ENCODE measurements around the gene GRIP2.
"Not testable (repeated sequence)": the region's sequence is repeated elsewhere in the genome, so short reads cannot be mapped to it uniquely, and the experiment has no call there.

The GRIP2 gene

GRCh38 chr3:14520149-14520548 lies 20.0 kb downstream of the GRIP2 start:
- no peak for DNase-seq (ENCODE audit: low spot score)

GRCh38 chr3:14519406-14519805 lies 20.7 kb downstream of the GRIP2 start:
- no peak for DNase-seq (ENCODE audit: low spot score)

- DNase-seq (ENCODE audit: low spot score), result no peak
Observed at GRCh38 chr3:14518893-14519292, 21.2 kb downstream of the GRIP2 start.

DNA sequence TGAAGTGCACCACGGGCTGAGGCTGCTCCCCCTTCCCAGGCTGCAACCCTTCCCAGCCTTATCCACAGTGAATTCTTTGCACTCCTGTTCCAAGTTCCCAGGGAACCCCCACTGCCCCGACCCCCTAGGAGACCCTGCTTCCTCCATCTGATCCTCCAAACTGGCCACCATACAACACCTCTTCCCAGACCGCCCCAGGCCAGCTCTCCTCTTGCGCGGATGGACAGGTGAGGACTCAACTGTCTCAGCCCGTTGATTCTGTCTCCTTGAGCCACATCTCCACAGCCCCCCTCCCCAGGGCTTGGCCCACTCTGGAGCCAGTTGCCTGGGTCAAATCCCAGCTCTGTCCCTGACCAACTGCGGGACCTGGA lies 21.7 kb downstream of the GRIP2 start:
- no peak for DNase-seq (ENCODE audit: low spot score)

- no peak for DNase-seq (ENCODE audit: low spot score)
Observed at GRCh38 chr3:14517601-14518431, 22.3 kb downstream of the GRIP2 start.

GRCh38 chr3:14516738-14517345 lies 23.3 kb downstream of the GRIP2 start:
- no peak for DNase-seq (ENCODE audit: low spot score)

DNA sequence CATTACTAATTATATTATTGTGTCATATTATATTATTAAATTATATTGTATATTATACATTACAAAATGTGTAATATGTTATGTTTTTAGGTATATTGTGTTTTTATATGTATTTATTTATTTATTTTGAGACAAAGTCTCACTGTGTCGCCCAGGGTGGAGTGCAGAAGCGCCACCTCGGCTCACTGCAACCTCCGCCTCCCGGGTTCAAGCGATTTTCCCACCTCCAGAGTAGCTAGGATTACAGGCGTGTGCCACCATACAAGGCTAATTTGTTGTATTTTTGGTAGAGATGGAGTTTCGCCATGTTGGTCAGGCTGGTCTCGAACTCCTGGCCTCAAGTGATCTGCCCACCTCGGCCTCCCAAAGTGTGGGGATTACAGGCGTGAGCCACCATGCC lies 24.6 kb downstream of the GRIP2 start:
- not testable (repeated sequence) for DNase-seq (ENCODE audit: low spot score)

DNA sequence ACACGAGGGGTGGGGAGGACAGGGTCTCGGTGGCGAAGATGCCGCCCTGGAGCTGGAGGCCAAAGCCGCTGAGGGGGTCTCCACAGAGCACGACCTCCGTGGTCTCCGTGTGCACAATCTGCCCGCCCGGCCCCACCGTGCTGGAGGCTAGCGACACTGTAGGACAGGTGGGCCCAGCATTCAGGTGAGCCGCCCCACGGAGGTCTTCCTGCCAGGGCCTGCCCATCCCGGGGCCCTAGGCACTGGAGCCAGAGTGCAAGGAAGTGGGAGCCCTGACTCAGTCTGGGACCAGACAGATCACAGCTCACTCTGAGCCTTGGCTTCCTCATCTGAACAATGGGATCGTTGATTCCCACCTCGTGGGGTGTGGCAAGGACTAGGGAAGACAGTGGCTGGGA lies 25.8 kb downstream of the GRIP2 start:
- DNase-seq (ENCODE audit: low spot score), result no peak

DNA sequence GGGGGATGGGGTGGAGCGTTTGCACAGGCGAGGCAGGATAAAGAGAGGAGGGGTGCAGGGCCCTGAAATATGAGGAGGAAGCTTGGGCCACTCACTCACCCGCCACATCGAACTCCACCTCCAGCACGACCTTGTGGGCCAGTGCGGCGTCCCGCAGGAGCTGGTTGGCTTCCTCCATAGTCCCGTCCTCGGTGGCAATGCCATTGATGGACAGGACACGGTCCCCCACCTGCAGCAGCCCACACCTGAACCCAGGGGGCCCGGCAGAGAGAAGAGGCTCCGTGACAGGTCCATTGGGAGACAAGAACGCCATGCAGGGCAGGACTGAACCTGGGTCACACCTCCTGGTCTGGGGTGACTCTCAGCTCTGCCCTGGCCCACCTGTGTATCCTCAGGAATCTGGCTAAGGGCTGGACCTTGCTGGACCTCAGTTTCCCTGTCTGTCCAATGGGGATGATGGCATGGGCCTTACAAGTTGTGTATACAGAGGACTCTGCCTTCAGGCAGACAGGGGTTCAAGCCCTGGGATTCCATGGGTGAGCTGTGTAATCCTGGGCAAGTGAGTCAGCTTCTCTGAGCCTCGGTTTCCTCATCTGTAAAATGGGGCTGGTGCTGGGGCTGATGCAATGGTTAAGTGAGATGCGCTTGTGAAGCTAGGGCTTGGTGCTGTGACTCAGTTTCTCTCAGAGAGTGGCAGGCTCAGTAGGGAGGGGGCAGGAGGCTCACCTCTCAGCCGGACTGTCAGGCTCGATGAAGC lies 26.4 kb downstream of the GRIP2 start:
- no peak for DNase-seq (ENCODE audit: low spot score)

DNA sequence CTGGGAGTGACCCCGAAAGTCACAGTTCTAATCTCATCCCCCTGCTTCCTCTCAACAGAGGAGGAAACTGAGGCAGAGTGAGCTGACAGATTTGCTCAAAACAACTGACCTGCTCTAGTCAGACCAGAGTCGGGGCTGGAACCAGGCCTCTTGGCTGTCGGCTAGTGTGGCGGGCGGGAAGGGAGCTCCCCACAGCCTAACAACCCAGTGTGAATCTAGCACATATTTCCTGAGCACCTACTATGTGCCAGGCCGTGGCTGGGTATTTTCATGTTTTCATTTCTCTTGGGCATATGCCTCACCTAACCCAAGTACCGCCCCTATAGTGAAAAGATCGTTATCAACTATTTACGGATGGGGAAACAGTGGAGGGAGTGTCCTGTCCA lies 27.2 kb downstream of the GRIP2 start:
- no peak for DNase-seq (ENCODE audit: low spot score)

- DNase-seq (ENCODE audit: low spot score), result no peak
Observed at GRCh38 chr3:14512281-14512941, 27.7 kb downstream of the GRIP2 start.

DNA sequence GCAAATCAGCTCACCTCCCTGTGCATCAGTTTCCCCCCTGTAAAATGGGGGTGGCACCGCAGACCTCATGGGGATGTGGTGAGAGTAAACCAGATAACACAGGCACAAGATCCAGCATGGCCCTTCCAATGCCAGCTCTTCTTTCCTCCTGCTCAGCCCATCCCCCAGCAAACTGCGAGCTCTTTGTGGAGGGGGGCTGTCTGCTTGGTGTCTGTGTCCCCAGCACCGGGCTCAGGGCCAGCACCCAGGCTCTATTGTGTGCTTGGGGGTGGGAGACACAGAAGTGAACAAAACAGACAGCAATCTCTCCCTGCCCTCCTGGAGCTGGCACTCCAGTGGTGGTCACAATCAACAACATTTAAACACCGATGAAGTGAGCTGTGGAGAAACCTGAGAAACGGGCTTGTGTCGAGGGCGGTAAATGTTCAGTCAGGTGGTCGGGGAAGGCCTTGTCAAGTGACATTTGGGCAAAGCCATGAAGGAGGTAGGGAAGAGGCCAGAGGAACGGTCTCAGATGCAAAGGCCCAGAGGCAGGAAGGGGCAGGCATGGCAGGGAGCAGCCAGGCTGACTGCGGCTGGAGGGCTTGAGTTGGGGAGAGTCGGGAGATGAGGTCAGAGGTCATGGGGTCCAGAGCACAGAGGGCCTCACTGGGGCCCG lies 28.4 kb downstream of the GRIP2 start:
- no peak for DNase-seq (ENCODE audit: low spot score)

DNA sequence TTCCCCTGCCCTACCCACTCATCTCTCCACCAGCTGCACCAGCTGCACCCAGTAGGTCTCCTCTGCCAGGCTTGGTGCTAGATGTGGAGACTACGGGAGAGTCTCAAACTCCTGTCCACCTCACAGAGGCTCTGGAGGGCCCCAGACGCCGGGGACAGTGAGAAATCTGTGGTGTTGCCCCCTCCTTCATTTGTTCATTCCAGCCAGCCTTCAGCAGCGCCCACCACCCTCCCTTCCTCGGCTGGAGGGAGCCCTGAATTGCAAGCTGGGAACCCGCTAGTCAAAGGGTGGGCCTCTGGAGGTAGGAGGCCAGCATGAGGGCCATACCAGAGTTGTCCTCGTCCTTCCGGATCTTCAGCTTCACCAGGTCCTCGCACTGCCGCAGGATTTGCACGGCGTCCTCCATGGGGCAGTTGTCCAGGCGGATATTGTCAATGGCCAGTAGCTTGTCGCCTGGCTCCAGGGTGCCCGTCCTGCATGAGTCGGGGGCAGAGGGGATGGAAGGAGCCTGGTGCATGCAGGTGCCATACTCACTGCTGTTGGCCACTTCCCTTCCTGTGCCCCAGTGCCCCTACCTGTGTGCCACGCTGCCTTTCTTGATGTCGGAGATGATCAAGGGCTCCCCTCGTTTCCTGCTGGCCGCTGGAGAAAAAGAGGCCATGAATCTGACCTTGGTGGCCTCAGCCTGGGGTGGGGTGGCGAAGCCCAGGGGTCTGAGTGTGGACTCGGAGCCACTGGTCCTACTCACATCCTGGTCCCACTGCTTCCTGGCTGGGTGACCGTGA lies 29.1 kb downstream of the GRIP2 start:
- DNase-seq (ENCODE audit: low spot score), result no peak

- no peak for DNase-seq (ENCODE audit: low spot score)
Observed at GRCh38 chr3:14509796-14510100, 30.4 kb downstream of the GRIP2 start.

DNA sequence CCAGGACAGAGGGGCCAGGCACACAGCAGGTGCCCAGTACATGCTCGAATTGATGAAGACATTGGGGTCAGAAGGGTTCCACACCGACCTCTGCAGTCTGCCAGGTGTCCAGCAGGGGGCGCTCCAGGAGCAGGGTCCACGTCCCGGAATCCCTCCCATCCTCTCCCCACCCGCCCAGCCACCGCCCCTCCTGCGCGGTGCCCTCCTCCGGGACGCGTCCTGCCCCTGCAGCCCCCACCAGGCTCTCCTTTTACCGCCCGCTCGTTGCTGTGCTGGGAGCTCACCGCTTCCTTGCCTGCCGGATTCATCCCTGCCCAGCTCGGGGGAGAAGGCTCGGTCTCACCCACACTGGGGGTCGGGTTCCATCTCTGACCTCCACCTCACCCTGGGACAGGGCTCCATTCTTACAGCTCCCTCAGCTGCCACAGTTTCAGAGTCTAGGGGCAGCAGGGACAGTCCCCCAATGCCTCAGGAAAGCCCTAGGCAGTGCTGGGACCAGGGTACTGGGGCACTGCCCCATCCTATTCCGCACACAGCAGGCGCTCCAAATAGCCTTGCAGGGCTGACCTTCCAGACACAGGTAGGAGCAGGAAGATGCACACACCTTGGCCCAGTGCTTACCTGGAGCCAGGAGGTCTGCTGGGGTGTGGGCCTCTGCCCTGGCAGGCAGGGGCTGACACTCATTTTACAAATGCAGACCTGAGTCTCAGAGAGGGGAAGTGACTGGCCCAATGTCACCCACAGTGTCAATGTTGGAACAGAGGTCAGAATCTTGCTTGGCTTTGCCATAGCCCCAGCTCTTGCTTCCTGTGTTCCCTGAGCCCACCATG lies 31.0 kb downstream of the GRIP2 start:
- DNase-seq (ENCODE audit: low spot score), result peak; percentile 44

DNA sequence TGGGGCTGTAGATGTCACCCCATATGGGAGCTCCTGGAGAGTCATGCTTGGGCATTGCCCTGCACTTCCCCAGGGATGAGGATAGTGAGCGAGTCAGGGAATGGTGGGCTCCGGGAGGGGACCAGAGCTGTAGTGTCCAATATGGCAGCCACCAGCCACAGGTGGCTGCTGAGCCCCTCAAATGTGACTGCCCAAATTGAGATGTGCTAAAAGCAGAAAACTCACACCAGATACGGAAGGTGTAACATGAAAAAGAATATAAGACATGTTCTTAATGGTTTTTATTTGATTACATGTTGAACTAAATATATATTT lies 31.7 kb downstream of the GRIP2 start:
- DNase-seq (ENCODE audit: low spot score), result no peak

- DNase-seq (ENCODE audit: low spot score), result no peak
Observed at GRCh38 chr3:14507757-14508504, 32.2 kb downstream of the GRIP2 start.

DNA sequence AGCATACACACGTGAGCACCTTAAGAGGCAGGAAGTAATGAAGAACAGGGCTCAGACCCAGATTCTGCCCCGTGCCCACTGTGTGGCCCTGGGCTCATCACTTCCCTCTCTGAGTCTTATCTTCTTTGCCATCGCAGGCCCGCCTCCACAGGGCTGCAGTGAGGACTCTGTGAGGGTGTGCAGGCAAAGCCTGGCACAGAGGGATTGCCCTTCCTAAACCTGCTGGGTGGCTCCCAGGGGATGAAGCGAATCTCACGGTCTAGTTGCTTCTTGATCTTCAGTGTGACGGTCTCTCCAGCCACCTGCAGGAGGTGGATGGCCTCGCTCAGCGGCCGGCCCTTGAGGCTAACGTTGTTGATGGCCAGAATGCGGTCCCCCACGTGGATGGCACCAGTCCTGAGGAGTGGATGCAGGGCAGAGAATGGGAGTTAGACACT lies 32.8 kb downstream of the GRIP2 start:
- DNase-seq (ENCODE audit: low spot score), result no peak

DNA sequence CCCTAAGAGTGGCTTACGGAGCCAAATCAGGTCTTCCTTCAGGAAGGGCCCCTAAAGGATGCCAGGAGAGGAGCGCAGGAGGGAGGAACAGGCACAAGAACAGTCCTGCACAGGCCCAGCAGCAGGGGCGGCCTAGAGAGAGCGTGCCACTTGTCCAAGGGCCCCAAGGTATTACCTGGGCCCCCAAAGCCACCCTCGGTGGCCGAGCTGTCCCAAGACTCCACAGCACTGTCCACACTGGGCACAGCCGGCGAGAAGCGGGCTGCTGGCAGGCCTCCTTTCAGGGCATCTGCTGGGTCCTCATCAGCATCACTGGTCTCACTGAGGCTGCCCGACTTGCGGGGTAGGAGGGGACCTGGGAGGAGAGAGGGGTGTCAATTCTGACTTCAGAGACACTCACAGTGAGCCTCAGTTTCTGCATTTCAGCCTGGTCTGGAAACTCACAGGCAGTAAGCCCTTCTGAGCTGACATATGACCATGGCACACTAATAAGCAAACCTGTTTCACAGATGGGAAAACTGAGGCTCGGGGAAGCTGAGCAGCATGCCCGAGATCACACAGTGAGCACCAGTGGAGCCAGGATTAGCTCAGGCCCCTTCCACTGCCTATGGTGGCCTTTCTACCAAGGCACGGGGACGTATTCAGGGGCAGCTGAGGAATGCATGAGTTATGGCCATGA lies 33.4 kb downstream of the GRIP2 start:
- no peak for DNase-seq (ENCODE audit: low spot score)

All from LoVo (cell line).